GM18867 (cell line): ENCODE data around the gene TLR8.
"Not testable (repeated sequence)": the region's sequence is repeated elsewhere in the genome, so short reads cannot be mapped to it uniquely, and the experiment has no call there.

Source experiments
- ATAC-seq: cut with Tn5 transposase; IDR thresholded peaks from one replicate; pipeline ENCODE4 v1.9.1; 2021; ENCODE audit warnings: mild to moderate bottlenecking, moderate library complexity; ENCODE audit not compliant: unreplicated experiment

The TLR8 gene

GRCh38 chrX:12963210-12963850 lies 56.9 kb downstream of the TLR8 start:
- ATAC-seq = not testable (repeated sequence)

- ATAC-seq = no peak
Measured at GRCh38 chrX:12965131-12965940, 58.9 kb downstream of the TLR8 start.

- ATAC-seq = no peak
Measured at GRCh38 chrX:12966151-12966550, 59.7 kb downstream of the TLR8 start.

DNA sequence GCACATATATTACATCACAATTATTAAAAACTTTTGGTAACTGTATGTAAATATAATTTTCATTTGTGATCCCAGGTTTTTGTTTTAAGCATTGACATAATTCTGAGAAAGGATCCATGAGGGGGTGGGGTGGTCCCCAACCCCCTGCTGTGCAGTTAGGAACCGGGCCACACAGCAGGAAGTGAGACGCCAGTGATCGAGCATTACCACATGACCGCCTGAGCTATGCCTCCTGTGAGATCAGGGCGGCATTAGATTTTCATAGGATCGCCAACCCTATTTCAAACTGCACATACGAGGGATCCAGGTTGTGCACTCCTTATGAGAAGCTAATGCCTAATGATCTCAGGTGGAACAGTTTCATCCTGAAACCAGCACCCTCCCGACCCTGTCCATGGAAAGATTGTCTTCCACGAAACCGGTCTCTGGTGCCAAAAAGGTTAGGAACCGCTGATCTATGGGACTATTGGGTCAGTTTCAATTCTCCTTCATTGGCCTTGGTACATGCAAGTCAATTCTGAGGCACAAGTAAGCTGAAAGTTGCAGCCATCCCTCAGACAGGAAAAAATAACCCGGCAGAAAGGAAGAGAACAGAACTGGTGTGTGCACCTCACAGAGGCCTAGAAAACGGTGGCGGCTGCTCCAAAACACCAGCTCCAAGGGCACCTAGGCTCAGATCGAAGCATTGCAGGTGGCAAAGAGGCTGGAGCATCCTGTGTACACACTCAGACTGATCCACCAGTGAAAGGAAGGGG lies 61.5 kb downstream of the TLR8 start:
- no peak for ATAC-seq

GRCh38 chrX:12970691-12971202 lies 64.3 kb downstream of the TLR8 start:
- ATAC-seq = no peak

GRCh38 chrX:12971282-12972003 lies 65.0 kb downstream of the TLR8 start:
- ATAC-seq = no peak

- ATAC-seq = no peak
Measured at GRCh38 chrX:12972243-12972642, 65.8 kb downstream of the TLR8 start.
